ENCODE results near the gene FBXO34. TPM values are rescaled to one million over a fixed set of nuclear protein-coding genes. Genes with fewer than 3 reads are reported as not detected.

FBXO34 gene
- total and polyA plus RNA-seq, 10 of the 15 experiments (the other 5 are each of a cell fraction or from before 2014, with no cell fraction given), result 5.6 to 22.8 (median 17.6) TPM

DNA sequence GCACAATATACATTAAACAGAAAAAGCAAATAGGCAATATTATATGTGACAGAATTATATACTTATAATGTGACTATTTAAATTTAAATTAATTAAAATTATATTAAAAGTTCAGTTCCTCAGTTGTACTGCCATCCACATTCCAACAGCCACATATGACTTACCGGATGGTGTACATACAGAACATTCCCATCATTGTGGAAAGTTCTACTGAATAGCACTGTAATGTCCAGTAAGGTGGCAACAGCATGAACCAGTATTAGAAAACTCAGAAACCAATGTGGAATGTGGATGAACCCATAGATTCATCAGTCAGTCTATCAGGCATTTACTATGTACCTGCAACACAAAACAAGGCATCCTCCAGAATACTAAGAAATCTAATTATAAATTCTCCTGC lies 128.0 kb downstream of the FBXO34 start (continued):
- TF ChIP-seq, protein P1, sequence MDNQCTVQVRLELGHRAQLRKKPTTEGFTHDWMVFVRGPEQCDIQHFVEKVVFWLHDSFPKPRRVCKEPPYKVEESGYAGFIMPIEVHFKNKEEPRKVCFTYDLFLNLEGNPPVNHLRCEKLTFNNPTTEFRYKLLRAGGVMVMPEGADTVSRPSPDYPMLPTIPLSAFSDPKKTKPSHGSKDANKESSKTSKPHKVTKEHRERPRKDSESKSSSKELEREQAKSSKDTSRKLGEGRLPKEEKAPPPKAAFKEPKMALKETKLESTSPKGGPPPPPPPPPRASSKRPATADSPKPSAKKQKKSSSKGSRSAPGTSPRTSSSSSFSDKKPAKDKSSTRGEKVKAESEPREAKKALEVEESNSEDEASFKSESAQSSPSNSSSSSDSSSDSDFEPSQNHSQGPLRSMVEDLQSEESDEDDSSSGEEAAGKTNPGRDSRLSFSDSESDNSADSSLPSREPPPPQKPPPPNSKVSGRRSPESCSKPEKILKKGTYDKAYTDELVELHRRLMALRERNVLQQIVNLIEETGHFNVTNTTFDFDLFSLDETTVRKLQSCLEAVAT (IDR thresholded peaks at IDR 0.05), result no peak

DNA sequence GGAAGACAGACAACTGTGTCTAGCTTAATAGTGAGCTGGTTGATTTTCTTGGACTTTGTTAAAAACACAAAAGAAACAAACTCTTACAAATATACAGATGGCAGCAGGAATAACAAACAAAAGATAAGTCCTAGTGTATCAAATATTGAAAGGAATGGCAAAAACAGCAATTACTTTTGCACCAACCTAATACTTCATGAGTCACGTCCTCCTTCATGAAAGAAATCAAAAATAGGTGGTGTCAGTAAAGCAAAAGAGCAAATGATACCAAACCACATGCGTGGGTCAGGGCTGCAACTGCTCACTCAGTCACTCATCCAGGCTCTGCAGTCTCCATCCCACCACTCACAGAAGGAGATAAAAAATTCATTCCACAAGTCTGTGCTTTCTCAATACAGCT lies 128.6 kb downstream of the FBXO34 start:
- POLR2A ChIA-PET, result no interaction called here
- CTCF ChIA-PET, result no interaction called here
- no peak overlapping the region for H2AFZ ChIP-seq (ENCODE audit: control insufficient read depth, low read depth, low read length)
- 95% methylated on average over 2 of the region's 2 CpGs for WGBS (ENCODE audit: insufficient coverage, insufficient replicate concordance, low lambda C conversion rate, missing lambda C conversion rate)
- no peak overlapping the region for H3K4me2 ChIP-seq (ENCODE audit: control insufficient read depth, insufficient read depth)
- TF ChIP-seq USF2 (IDR thresholded peaks at IDR 0.05; ENCODE audit: borderline replicate concordance, low read depth, low read length) (no peak), MEF2B (IDR thresholded peaks at IDR 0.05; ENCODE audit: partially characterized antibody, poor library complexity, severe bottlenecking) (no peak), BMI1 (IDR thresholded peaks at IDR 0.05; ENCODE audit: borderline replicate concordance) (no peak), NBN (IDR thresholded peaks at IDR 0.05) (no peak), NFXL1 (IDR thresholded peaks at IDR 0.05; ENCODE audit: borderline replicate concordance) (no peak), HDGF (IDR thresholded peaks at IDR 0.05) (no peak), CBX5 (IDR thresholded peaks at IDR 0.05; ENCODE audit: low read depth) (no peak), IRF3 (IDR thresholded peaks at IDR 0.05) (no peak), SREBF1 (IDR thresholded peaks at IDR 0.05; ENCODE audit: low read length) (no peak)
- TF ChIP-seq, protein P2, sequence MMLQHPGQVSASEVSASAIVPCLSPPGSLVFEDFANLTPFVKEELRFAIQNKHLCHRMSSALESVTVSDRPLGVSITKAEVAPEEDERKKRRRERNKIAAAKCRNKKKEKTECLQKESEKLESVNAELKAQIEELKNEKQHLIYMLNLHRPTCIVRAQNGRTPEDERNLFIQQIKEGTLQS (IDR thresholded peaks at IDR 0.05; ENCODE audit: borderline replicate concordance, extremely low read depth, low read depth, low read length), result no peak
- TF ChIP-seq, protein P3, sequence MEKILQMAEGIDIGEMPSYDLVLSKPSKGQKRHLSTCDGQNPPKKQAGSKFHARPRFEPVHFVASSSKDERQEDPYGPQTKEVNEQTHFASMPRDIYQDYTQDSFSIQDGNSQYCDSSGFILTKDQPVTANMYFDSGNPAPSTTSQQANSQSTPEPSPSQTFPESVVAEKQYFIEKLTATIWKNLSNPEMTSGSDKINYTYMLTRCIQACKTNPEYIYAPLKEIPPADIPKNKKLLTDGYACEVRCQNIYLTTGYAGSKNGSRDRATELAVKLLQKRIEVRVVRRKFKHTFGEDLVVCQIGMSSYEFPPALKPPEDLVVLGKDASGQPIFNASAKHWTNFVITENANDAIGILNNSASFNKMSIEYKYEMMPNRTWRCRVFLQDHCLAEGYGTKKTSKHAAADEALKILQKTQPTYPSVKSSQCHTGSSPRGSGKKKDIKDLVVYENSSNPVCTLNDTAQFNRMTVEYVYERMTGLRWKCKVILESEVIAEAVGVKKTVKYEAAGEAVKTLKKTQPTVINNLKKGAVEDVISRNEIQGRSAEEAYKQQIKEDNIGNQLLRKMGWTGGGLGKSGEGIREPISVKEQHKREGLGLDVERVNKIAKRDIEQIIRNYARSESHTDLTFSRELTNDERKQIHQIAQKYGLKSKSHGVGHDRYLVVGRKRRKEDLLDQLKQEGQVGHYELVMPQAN (conservative IDR thresholded peaks at IDR 0.05), result no peak
- TF ChIP-seq, protein P4, sequence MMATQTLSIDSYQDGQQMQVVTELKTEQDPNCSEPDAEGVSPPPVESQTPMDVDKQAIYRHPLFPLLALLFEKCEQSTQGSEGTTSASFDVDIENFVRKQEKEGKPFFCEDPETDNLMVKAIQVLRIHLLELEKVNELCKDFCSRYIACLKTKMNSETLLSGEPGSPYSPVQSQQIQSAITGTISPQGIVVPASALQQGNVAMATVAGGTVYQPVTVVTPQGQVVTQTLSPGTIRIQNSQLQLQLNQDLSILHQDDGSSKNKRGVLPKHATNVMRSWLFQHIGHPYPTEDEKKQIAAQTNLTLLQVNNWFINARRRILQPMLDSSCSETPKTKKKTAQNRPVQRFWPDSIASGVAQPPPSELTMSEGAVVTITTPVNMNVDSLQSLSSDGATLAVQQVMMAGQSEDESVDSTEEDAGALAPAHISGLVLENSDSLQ (IDR thresholded peaks at IDR 0.05), result no peak
- TF ChIP-seq, protein P5, sequence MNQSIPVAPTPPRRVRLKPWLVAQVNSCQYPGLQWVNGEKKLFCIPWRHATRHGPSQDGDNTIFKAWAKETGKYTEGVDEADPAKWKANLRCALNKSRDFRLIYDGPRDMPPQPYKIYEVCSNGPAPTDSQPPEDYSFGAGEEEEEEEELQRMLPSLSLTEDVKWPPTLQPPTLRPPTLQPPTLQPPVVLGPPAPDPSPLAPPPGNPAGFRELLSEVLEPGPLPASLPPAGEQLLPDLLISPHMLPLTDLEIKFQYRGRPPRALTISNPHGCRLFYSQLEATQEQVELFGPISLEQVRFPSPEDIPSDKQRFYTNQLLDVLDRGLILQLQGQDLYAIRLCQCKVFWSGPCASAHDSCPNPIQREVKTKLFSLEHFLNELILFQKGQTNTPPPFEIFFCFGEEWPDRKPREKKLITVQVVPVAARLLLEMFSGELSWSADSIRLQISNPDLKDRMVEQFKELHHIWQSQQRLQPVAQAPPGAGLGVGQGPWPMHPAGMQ (IDR thresholded peaks at IDR 0.05; ENCODE audit: borderline replicate concordance), result no peak
- H3K9ac ChIP-seq (ENCODE audit: control insufficient read depth, insufficient read depth, low read length), result no peak overlapping the region
- in situ Hi-C loops (cut with MboI), result no loop called here
- intact Hi-C loops (cut with micrococcal nuclease; ENCODE audit: unreplicated experiment), result no loop called here
- ATAC-seq (no peak), FAIRE-seq (no peak), DNase-seq (ENCODE audit: low read depth, low spot score) (no peak)
- no peaks in the 10 kb centered on the region for H3K27me3 ChIP-seq (replicated peaks in 1 of 2; ENCODE audit: control insufficient read depth in 2 of 2, insufficient read depth in 2 of 2, low read length in 1 of 2)
- peaks cover 5% of the 10 kb centered on the region; the same call in 1 of the 2 replicates for H3K4me1 ChIP-seq (ENCODE audit: control insufficient read depth, insufficient read depth, low read length)
- RAD21 ChIA-PET (ENCODE audit: unreplicated experiment), result no interaction called here
- SMC1A ChIA-PET (ENCODE audit: uncharacterized antibody, unreplicated experiment), result interaction anchor here (1.0 kb wide), 1 partner anchor 9 kb away, joined by 3 read pairs; no protein-coding TSS in a partner anchor
- no peaks in the 10 kb centered on the region for H3K9me3 ChIP-seq (replicated peaks; ENCODE audit: control insufficient read depth, insufficient read depth, low read length)
- BruUV-seq (replicated peaks), result no TSS peak
- no peaks in the 10 kb centered on the region; the same call in 1 of the 2 replicates for H3K79me2 ChIP-seq (ENCODE audit: control insufficient read depth, insufficient read depth, low read length)
- no peak overlapping the region for H3K27ac ChIP-seq (ENCODE audit: control insufficient read depth, insufficient read depth)
- no peaks in the 10 kb centered on the region for H4K20me1 ChIP-seq (ENCODE audit: control insufficient read depth, insufficient read depth)
- no peak overlapping the region for H3K4me3 ChIP-seq
- no peaks in the 10 kb centered on the region; a peak in 1 of 4 replicates for H3K36me3 ChIP-seq (ENCODE audit: control insufficient read depth in 2 of 2, insufficient read depth in 2 of 2, low read length in 1 of 2)

Measured in GM12878 (cell line).